Esophagus squamous epithelium (tissue), 5 donors: ENCODE results near the gene GCLM. TPM values are rescaled to one million over a fixed set of nuclear protein-coding genes. Genes with fewer than 3 reads are reported as not detected.
"Not testable (repeated sequence)": the region's sequence is repeated elsewhere in the genome, so short reads cannot be mapped to it uniquely, and the experiment has no call there.

Source experiments
- DNase-seq: peaks from one replicate; lab custom pipeline; 2025; lab: John Stamatoyannopoulos, UW
- H3K27ac ChIP-seq, 4 donors: fragments of 200-600 bp; sonication (generic); one replicate each; pipeline ENCODE4 v1.5.1; 2016 to 2019; ENCODE audit warnings: mild to moderate bottlenecking in 1 of 4
- H3K27me3 ChIP-seq, 4 donors: fragments of 200-600 bp; sonication (generic); 1 replicate in 3 of 4; 2 replicates in 1 of 4; pipeline versions ENCODE4 v1.5.1 to v1.6.0; 2017 to 2021; ENCODE audit warnings: antibody characterized with exemption in 1 of 4
- H3K36me3 ChIP-seq, 3 donors: fragments of 200-600 bp; sonication (generic); one replicate each; pipeline ENCODE4 v1.5.1; 2016 to 2019
- H3K4me1 ChIP-seq, 3 donors: fragments of 200-600 bp; sonication (generic); one replicate each; pipeline ENCODE4 v1.5.1; 2017 to 2019
- H3K4me3 ChIP-seq, 4 donors: fragments of 200-600 bp; sonication (generic); 1 replicate in 3 of 4; 2 replicates in 1 of 4; pipeline ENCODE4 v1.5.1; 2016 to 2019; ENCODE audit warnings: mild to moderate bottlenecking in 2 of 4, moderate library complexity in 1 of 4
- H3K9me3 ChIP-seq, 3 donors: fragments of 200-600 bp; sonication (generic); one replicate each; pipeline ENCODE4 v1.5.1; 2016 to 2019
- CTCF ChIP-seq, 6 experiments: fragments of 450-650 bp in 4 of 6; fragments of 200-600 bp in 2 of 6; sonication (generic) in 2 of 6; IDR thresholded peaks; one replicate each; pipeline ENCODE4 v1.5.1; 2016 to 2019; ENCODE audit warnings: antibody characterized with exemption in 6 of 6, mild to moderate bottlenecking in 4 of 6, moderate library complexity in 4 of 6
- POLR2A ChIP-seq, 4 donors: fragments of 450-650 bp; IDR thresholded peaks; one replicate each; pipeline ENCODE4 v1.6.1; 2017; ENCODE audit warnings: antibody characterized with exemption in 4 of 4, mild to moderate bottlenecking in 4 of 4, moderate library complexity in 3 of 4
- WGBS, 2 donors: methylation state at CpG; one replicate each; pipeline ENCODE4 v1.1.5; 2018; 5-methylcytosine and 5-hydroxymethylcytosine counted together
- intact Hi-C: fragments of 100-400 bp; cut with DNase I; formaldehyde crosslinking; loops from one replicate; pipeline ENCODE4 v1.15.0; 2022
- total RNA-seq, 4 donors: library from RNA; depleted of rRNA; stranded (reverse); fragments of >200 nt; gene quantifications; one replicate each; pipeline ENCODE4 v1.1.0, GENCODE V29; 2016
- donor health status: DM: yes; HTN: yes; CAD: no.

The GCLM gene
- 10 to 100 TPM in 3 of 4 donors, 1 to 10 TPM in 1; 9.3 to 27.0 (median 20.5) TPM for total RNA-seq

GRCh38 chr1:93909146-93910050, at the start of gene GCLM:
Gene GCLM (minus strand): TSS chr1:93909430. CDS start chr1:93909163, 267 bp downstream.
- Histone ChIP-seq H3K27me3 (no peaks in the 10 kb centered on the region), H3K4me3 (peak within 1 kb of the TSS; percentile 74 to 99 (median 86)), H3K27ac (peak within 1 kb of the TSS; percentile 87 to 94 (median 94)), H3K4me1 (peaks cover 11 to 43% (median 11%) of the 10 kb centered on the region in 3 donors), H3K9me3 (no peaks in the 10 kb centered on the region), H3K36me3 (no peaks in the 10 kb centered on the region)
- TF ChIP-seq POLR2A (IDR thresholded peaks at IDR 0.05) (peak in 2 of 4 donors; percentile 66 to 69), CTCF (IDR thresholded peaks at IDR 0.05) (peak; percentile 64 to 98 (median 94))
- WGBS, 2 donors, result 1 to 7% methylated on average over 4 to 18 of the region's 102 CpGs
- DNase-seq, result peak; percentile 74
- intact Hi-C loops, result no loop called here

GRCh38 chr1:93958726-93959100, 49.5 kb upstream of the GCLM start:
- Histone ChIP-seq H3K4me1 (peaks cover 10 to 40% (median 17%) of the 10 kb centered on the region in 3 donors), H3K27me3 (no peaks in the 10 kb centered on the region), H3K9me3 (peaks cover 0 to 23% (median 6%) of the 10 kb centered on the region in 3 donors), H3K27ac (no peak overlapping the region), H3K36me3 (no peaks in the 10 kb centered on the region), H3K4me3 (no peak overlapping the region)
- intact Hi-C loops, result no loop called here
- DNase-seq, result no peak
- no peak for TF ChIP-seq POLR2A (IDR thresholded peaks at IDR 0.05)
- no peak for TF ChIP-seq CTCF (IDR thresholded peaks at IDR 0.05)
- WGBS, 2 donors, result 42 to 54% methylated on average over 1 of the region's 1 CpG

- TF ChIP-seq POLR2A (IDR thresholded peaks at IDR 0.05) (no peak), CTCF (IDR thresholded peaks at IDR 0.05) (no peak)
- H3K4me3 ChIP-seq, result no peak overlapping the region
- intact Hi-C loops, result no loop called here
- peaks cover 10 to 35% (median 17%) of the 10 kb centered on the region in 3 donors for H3K4me1 ChIP-seq
- no peak overlapping the region for H3K27ac ChIP-seq
- WGBS, 2 donors, result 56 to 84% methylated on average over 1 of the region's 1 CpG
- H3K36me3 ChIP-seq, result no peaks in the 10 kb centered on the region
- H3K27me3 ChIP-seq, result no peaks in the 10 kb centered on the region
- no peak for DNase-seq
- peaks cover 0 to 23% (median 6%) of the 10 kb centered on the region in 3 donors for H3K9me3 ChIP-seq
Measured at GRCh38 chr1:93958032-93958725, 48.9 kb upstream of the GCLM start.

- Histone ChIP-seq H3K9me3 (peaks cover 0 to 26% (median 6%) of the 10 kb centered on the region in 3 donors), H3K36me3 (no peaks in the 10 kb centered on the region), H3K4me3 (no peak overlapping the region), H3K27me3 (no peaks in the 10 kb centered on the region), H3K27ac (no peak overlapping the region), H3K4me1 (peaks cover 4 to 10% (median 9%) of the 10 kb centered on the region in 3 donors)
- WGBS, 2 donors, result 64 to 81% methylated on average over 1 of the region's 1 CpG
- intact Hi-C loops, result no loop called here
- TF ChIP-seq CTCF (IDR thresholded peaks at IDR 0.05) (no peak), POLR2A (IDR thresholded peaks at IDR 0.05) (no peak)
- DNase-seq, result no peak
Measured at GRCh38 chr1:93955765-93956164, 46.5 kb upstream of the GCLM start.

- H3K4me3 ChIP-seq, H3K27me3 ChIP-seq, intact Hi-C loops, H3K36me3 ChIP-seq, DNase-seq, H3K9me3 ChIP-seq, H3K27ac ChIP-seq: not testable (repeated sequence)
- 84 to 92% methylated on average over 2 of the region's 2 CpGs for WGBS, 2 donors
- H3K4me1 ChIP-seq, result peaks cover 0 to 13% (median 0%) of the 10 kb centered on the region in 3 donors
Measured at GRCh38 chr1:93947002-93947686, 37.9 kb upstream of the GCLM start.
